B cell (primary cell): Measurements from ENCODE around the gene RNF19B. TPM values are rescaled to one million over a fixed set of nuclear protein-coding genes. Genes with fewer than 3 reads are reported as not detected.

ENCODE experiments used
- ATAC-seq: fragments of 200-7000 bp; cut with Tn5 transposase; one replicate; pipeline ENCODE4 v1.10.0; 2021; ENCODE audit warnings: low read depth, mild to moderate bottlenecking, moderate number of reproducible peaks, moderate library complexity
- CTCF ChIA-PET: fragments of 350-600 bp; sonication (Branson Sonifier 250); formaldehyde crosslinking; loops from one replicate; lab custom pipeline; 2021; ENCODE audit warnings: antibody characterized with exemption, inconsistent platforms; lab: Charles Lee
- POLR2A ChIA-PET: fragments of 350-600 bp; sonication (Branson Sonifier 250); formaldehyde crosslinking; loops from one replicate; lab custom pipeline; 2021; ENCODE audit warnings: antibody characterized with exemption; lab: Charles Lee
- DNase-seq: peaks from one replicate; pipeline ENCODE4 v3.0.0; 2013
- H2AFZ ChIP-seq: 2 replicates; pipeline ENCODE4 v1.6.1; 2012; ENCODE audit warnings: mild to moderate bottlenecking, low read depth, low read length; ENCODE audit not compliant: insufficient read depth, poor library complexity, severe bottlenecking
- H3K27ac ChIP-seq, 2 donors: 1 replicate in 1 of 2; 2 replicates in 1 of 2; pipeline ENCODE4 v1.5.1; 2012 to 2013; ENCODE audit warnings: low read length in 2 of 2, mild to moderate bottlenecking in 2 of 2, moderate library complexity in 1 of 2
- H3K27me3 ChIP-seq, 4 experiments: fragments of 200-600 bp in 1 of 4; sonication (generic) in 1 of 4; replicated peaks in 1 of 4; 1 replicate in 2 of 4; 2 replicates in 2 of 4; pipeline versions ENCODE4 v1.6.1 to v1.7.0; 2013 to 2016; ENCODE audit warnings: low read length in 3 of 4, mild to moderate bottlenecking in 2 of 4, mixed read lengths in 1 of 4, moderate library complexity in 1 of 4; ENCODE audit not compliant: insufficient read depth in 4 of 4, control insufficient read depth in 3 of 4; ENCODE audit errors: control extremely low read depth in 1 of 4
- H3K36me3 ChIP-seq, 2 experiments: replicated peaks in 1 of 2; 1 replicate in 1 of 2; 2 replicates in 1 of 2; pipeline versions ENCODE4 v1.6.1 to v1.7.1; 2013; ENCODE audit warnings: low read length in 1 of 2; ENCODE audit not compliant: insufficient read depth in 2 of 2, control insufficient read depth in 1 of 2; ENCODE audit errors: control extremely low read depth in 1 of 2, extremely low read depth in 1 of 2
- H3K4me1 ChIP-seq, 2 donors: fragments of 200-600 bp in 1 of 2; sonication (generic) in 1 of 2; 1 replicate in 1 of 2; 2 replicates in 1 of 2; pipeline versions ENCODE4 v1.5.1 to v1.6.1; 2013 to 2017; ENCODE audit warnings: low read length in 2 of 2; ENCODE audit not compliant: control insufficient read depth in 2 of 2, insufficient read depth in 2 of 2
- H3K4me2 ChIP-seq: replicated peaks from 2 replicates; pipeline ENCODE3; 2012; ENCODE audit warnings: mild to moderate bottlenecking, low read depth, low read length; ENCODE audit not compliant: poor library complexity, severe bottlenecking
- H3K4me3 ChIP-seq, 5 experiments: fragments of 200-600 bp in 1 of 5; sonication (generic) in 1 of 5; 1 replicate in 3 of 5; 2 replicates in 2 of 5; pipeline versions ENCODE4 v1.5.1 to v1.7.0; 2011 to 2016; ENCODE audit warnings: low read length in 4 of 5, mild to moderate bottlenecking in 4 of 5, low read depth in 2 of 5, control low read depth in 1 of 5, moderate library complexity in 1 of 5; ENCODE audit not compliant: insufficient read depth in 1 of 5; ENCODE audit errors: control extremely low read depth in 1 of 5, extremely low read depth in 1 of 5
- H3K79me2 ChIP-seq: fragments of 200-600 bp; sonication (generic); one replicate; pipeline ENCODE4 v1.6.0; 2016; ENCODE audit warnings: low read length; ENCODE audit not compliant: control insufficient read depth, insufficient read depth
- H3K9ac ChIP-seq: fragments of 200-600 bp; sonication (generic); 2 replicates; pipeline ENCODE4 v1.6.1; 2017; ENCODE audit warnings: mild to moderate bottlenecking, low read length, moderate library complexity
- H3K9me3 ChIP-seq, 3 donors: one replicate each; pipeline versions ENCODE4 v1.6.1 to v1.7.1; 2013; ENCODE audit warnings: low read length in 2 of 3; ENCODE audit not compliant: control insufficient read depth in 2 of 3, insufficient read depth in 1 of 3; ENCODE audit errors: control extremely low read depth in 1 of 3
- H4K20me1 ChIP-seq: 2 replicates; pipeline ENCODE4 v1.6.0; 2012; ENCODE audit warnings: mild to moderate bottlenecking, low read length; ENCODE audit not compliant: insufficient read depth, control insufficient read depth, poor library complexity, severe bottlenecking
- H3K27ac Mint-ChIP-seq: one replicate; pipeline ENCODE4 v1.8.0; 2021; ENCODE audit warnings: mixed read lengths
- H3K27me3 Mint-ChIP-seq: one replicate; pipeline ENCODE4 v1.8.0; 2021; ENCODE audit warnings: mixed read lengths
- H3K4me1 Mint-ChIP-seq: one replicate; pipeline ENCODE4 v1.8.0; 2021; ENCODE audit warnings: mixed read lengths
- H3K4me3 Mint-ChIP-seq: one replicate; pipeline ENCODE4 v1.8.0; 2021; ENCODE audit warnings: mixed read lengths
- H3K9me3 Mint-ChIP-seq: one replicate; pipeline ENCODE4 v1.8.0; 2022; ENCODE audit warnings: mixed read lengths; ENCODE audit not compliant: insufficient read depth
- EZH2 ChIP-seq: IDR thresholded peaks from 2 replicates; pipeline ENCODE4 v1.6.1; 2012; ENCODE audit warnings: borderline replicate concordance, low read depth, mild to moderate bottlenecking, moderate library complexity, low read length; ENCODE audit not compliant: insufficient read depth, poor library complexity, severe bottlenecking
- WGBS: methylation state at CpG from one replicate; pipeline ENCODE4 v1.1.5; 2013; ENCODE audit warnings: missing lambda C conversion rate; ENCODE audit not compliant: insufficient coverage; 5-methylcytosine and 5-hydroxymethylcytosine counted together
- intact Hi-C: fragments of 100-400 bp; cut with micrococcal nuclease; formaldehyde crosslinking; loops from one replicate; pipeline ENCODE4 v1.10.0; 2022
- polyA plus RNA-seq: library from polyadenylated mRNA; depleted of rRNA; stranded (reverse); fragments of >200 nt; gene quantifications from 2 replicates; pipeline ENCODE4 v1.2.3, GENCODE V29; 2012
- total RNA-seq, 2 donors: library from RNA; stranded (reverse); fragments of 120-200 nt in 1 of 2; gene quantifications; 1 replicate in 1 of 2; 2 replicates in 1 of 2; pipeline versions ENCODE4 v1.2.3 to v1.2.4, GENCODE V29; 2013 to 2022
- TF ChIP-seq, protein P1 (sequence below): fragments of 200-600 bp; IDR thresholded peaks from one replicate; pipeline ENCODE4 v1.8.0; 2022; ENCODE audit warnings: antibody characterized with exemption, mild to moderate bottlenecking

The RNF19B gene
- total and polyA plus RNA-seq, 2 donors (not counting 1 experiment from before 2014, with no cell fraction given), result 29.9 to 40.3 TPM

DNA sequence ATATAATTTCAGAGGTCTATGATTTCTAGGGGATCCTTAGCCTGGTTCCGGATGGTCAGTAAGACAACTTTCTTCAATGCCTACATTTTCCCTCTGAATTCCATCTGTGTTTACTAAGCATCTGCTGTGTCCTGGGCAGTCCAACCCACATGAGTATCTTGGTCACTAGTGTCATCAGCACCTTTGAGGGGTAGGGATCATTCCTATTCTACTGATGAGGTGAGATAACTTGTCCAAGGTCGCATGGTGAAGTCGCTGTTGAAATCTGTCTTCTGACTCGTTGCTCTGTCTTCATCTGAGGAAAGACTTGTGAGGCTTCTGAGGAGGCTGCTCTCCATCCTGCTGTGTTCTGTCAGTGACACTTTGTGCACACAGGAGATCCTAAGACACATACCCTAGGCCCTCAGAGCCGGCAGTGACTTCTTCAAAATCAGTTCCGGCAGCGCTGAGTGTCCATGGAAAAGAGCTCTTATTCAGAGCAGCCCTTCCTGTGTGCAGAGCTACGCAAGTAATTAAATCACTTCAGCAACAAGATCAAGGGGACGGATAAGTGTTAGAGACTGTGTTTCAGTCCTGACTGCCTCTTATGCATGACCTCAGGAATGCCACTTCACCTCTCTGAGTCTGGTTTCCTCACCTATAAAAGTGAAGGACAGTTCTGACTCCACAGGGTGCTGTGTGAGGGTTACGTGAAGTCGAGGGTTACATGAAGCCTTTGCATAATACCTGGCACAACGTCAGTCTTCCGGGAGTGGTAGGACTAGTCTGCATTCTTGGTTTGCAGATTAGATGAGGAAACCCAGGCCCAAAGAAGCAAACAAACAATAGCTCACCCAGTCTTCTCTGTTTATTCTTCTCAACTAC, 43.7 kb upstream of the RNF19B start:
- DNase-seq, result no peak
- intact Hi-C loops, result no loop called here
- Histone ChIP-seq H3K4me2 (no peak overlapping the region), H3K9ac (no peak overlapping the region), H3K4me1 (no peaks in the 10 kb centered on the region), H3K27me3 (no peaks in the 10 kb centered on the region), H3K36me3 (peaks cover 3 to 53% of the 10 kb centered on the region in 2 experiments), H3K4me3 (no peak overlapping the region), H3K79me2 (no peaks in the 10 kb centered on the region), H3K9me3 (no peaks in the 10 kb centered on the region), H4K20me1 (no peaks in the 10 kb centered on the region), H2AFZ (no peak overlapping the region), H3K27ac (no peak overlapping the region)
- Mint-ChIP-seq H3K4me3 (no peak overlapping the region), H3K27me3 (no peaks in the 10 kb centered on the region), H3K4me1 (peaks cover 2% of the 10 kb centered on the region), H3K27ac (no peak overlapping the region), H3K9me3 (no peaks in the 10 kb centered on the region)
- TF ChIP-seq, protein P1, sequence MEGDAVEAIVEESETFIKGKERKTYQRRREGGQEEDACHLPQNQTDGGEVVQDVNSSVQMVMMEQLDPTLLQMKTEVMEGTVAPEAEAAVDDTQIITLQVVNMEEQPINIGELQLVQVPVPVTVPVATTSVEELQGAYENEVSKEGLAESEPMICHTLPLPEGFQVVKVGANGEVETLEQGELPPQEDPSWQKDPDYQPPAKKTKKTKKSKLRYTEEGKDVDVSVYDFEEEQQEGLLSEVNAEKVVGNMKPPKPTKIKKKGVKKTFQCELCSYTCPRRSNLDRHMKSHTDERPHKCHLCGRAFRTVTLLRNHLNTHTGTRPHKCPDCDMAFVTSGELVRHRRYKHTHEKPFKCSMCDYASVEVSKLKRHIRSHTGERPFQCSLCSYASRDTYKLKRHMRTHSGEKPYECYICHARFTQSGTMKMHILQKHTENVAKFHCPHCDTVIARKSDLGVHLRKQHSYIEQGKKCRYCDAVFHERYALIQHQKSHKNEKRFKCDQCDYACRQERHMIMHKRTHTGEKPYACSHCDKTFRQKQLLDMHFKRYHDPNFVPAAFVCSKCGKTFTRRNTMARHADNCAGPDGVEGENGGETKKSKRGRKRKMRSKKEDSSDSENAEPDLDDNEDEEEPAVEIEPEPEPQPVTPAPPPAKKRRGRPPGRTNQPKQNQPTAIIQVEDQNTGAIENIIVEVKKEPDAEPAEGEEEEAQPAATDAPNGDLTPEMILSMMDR, result no peak
- no peak for TF ChIP-seq EZH2
- CTCF ChIA-PET, result interaction anchor here (1.0 to 6.9 kb wide), 11 partner anchors 12 to 262 kb away, joined by 3 to 205 read pairs (median 5); partner anchors contain the start of gene RNF19B
- POLR2A ChIA-PET, result no interaction called here
- WGBS, result 98% methylated on average over 7 of the region's 13 CpGs
- no peak for ATAC-seq
